Measurements from ENCODE around the gene VAV2. TPM values are rescaled to one million over a fixed set of nuclear protein-coding genes. Genes with fewer than 3 reads are reported as not detected.
A peak's percentile ranks its signal among the peaks of the same experiment; 100 is the strongest.

VAV2 gene
- total RNA-seq, 2 experiments from 2014 or later: 4.7 to 6.4 TPM

GRCh38 chr9:133735931-133736330 is 256.2 kb downstream of the VAV2 start:
- H3K36me3 Mint-ChIP-seq: no peaks in the 10 kb centered on the region
- H3K27ac Mint-ChIP-seq: no peak overlapping the region
- POLR2A ChIA-PET: no interaction called here
- no peaks in the 10 kb centered on the region for H3K4me1 Mint-ChIP-seq
- DNase-seq (no peak), ATAC-seq (ENCODE audit: low read depth) (no peak)
- no peaks in the 10 kb centered on the region for H3K27me3 Mint-ChIP-seq
- no peaks in the 10 kb centered on the region for H3K9me3 Mint-ChIP-seq
- no peak overlapping the region for H3K4me3 Mint-ChIP-seq

- no peak for DNase-seq
- H3K4me3 Mint-ChIP-seq: no peak overlapping the region
- H3K27ac Mint-ChIP-seq: no peak overlapping the region
- H3K27me3 Mint-ChIP-seq: no peaks in the 10 kb centered on the region
- POLR2A ChIA-PET: no interaction called here
- H3K9me3 Mint-ChIP-seq: no peaks in the 10 kb centered on the region
- no peaks in the 10 kb centered on the region for H3K4me1 Mint-ChIP-seq
- ATAC-seq (ENCODE audit: low read depth): no peak
- H3K36me3 Mint-ChIP-seq: no peaks in the 10 kb centered on the region
Measured at GRCh38 chr9:133735415-133735775, 256.7 kb downstream of the VAV2 start.

- no peak overlapping the region for H3K4me3 Mint-ChIP-seq
- POLR2A ChIA-PET: no interaction called here
- H3K27me3 Mint-ChIP-seq: no peaks in the 10 kb centered on the region
- no peaks in the 10 kb centered on the region for H3K9me3 Mint-ChIP-seq
- H3K36me3 Mint-ChIP-seq: no peaks in the 10 kb centered on the region
- no peaks in the 10 kb centered on the region for H3K4me1 Mint-ChIP-seq
- ATAC-seq (ENCODE audit: low read depth): no peak
- DNase-seq: peak; percentile 30
- H3K27ac Mint-ChIP-seq: no peak overlapping the region
Measured at GRCh38 chr9:133734590-133735414, 257.3 kb downstream of the VAV2 start.

- no peaks in the 10 kb centered on the region for H3K27me3 Mint-ChIP-seq
- ATAC-seq (ENCODE audit: low read depth) (no peak), DNase-seq (peak; percentile 30)
- H3K9me3 Mint-ChIP-seq: no peaks in the 10 kb centered on the region
- no peaks in the 10 kb centered on the region for H3K36me3 Mint-ChIP-seq
- no peak overlapping the region for H3K27ac Mint-ChIP-seq
- no peaks in the 10 kb centered on the region for H3K4me1 Mint-ChIP-seq
- POLR2A ChIA-PET: no interaction called here
- H3K4me3 Mint-ChIP-seq: no peak overlapping the region
Measured at GRCh38 chr9:133733796-133734533, 258.2 kb downstream of the VAV2 start.

- ATAC-seq (ENCODE audit: low read depth): no peak
- no peaks in the 10 kb centered on the region for H3K4me1 Mint-ChIP-seq
Measured at GRCh38 chr9:133733421-133733795, 258.7 kb downstream of the VAV2 start.

GRCh38 chr9:133732639-133733408 is 259.3 kb downstream of the VAV2 start:
- DNase-seq (no peak), ATAC-seq (ENCODE audit: low read depth) (no peak)
- Mint-ChIP-seq H3K4me1 (no peaks in the 10 kb centered on the region), H3K27me3 (no peaks in the 10 kb centered on the region), H3K27ac (no peak overlapping the region), H3K9me3 (no peaks in the 10 kb centered on the region), H3K4me3 (no peak overlapping the region), H3K36me3 (no peaks in the 10 kb centered on the region)
- POLR2A ChIA-PET: no interaction called here

More at GRCh38 chr9:133733421-133733795, 258.7 kb downstream of the VAV2 start:
- POLR2A ChIA-PET: no interaction called here
- DNase-seq: no peak
- no peaks in the 10 kb centered on the region for H3K36me3 Mint-ChIP-seq
- H3K4me3 Mint-ChIP-seq: no peak overlapping the region
- no peak overlapping the region for H3K27ac Mint-ChIP-seq
- no peaks in the 10 kb centered on the region for H3K9me3 Mint-ChIP-seq
- H3K27me3 Mint-ChIP-seq: no peaks in the 10 kb centered on the region

GRCh38 chr9:133731876-133732638 is 260.1 kb downstream of the VAV2 start:
- Mint-ChIP-seq H3K27me3 (no peaks in the 10 kb centered on the region), H3K4me1 (peaks cover under 1% of the 10 kb centered on the region), H3K27ac (no peak overlapping the region), H3K9me3 (no peaks in the 10 kb centered on the region), H3K36me3 (no peaks in the 10 kb centered on the region), H3K4me3 (no peak overlapping the region)
- ATAC-seq (ENCODE audit: low read depth) (no peak), DNase-seq (no peak)
- POLR2A ChIA-PET: no interaction called here

GRCh38 chr9:133730994-133731715 is 261.0 kb downstream of the VAV2 start:
- Mint-ChIP-seq H3K27me3 (no peaks in the 10 kb centered on the region), H3K9me3 (no peaks in the 10 kb centered on the region), H3K36me3 (no peaks in the 10 kb centered on the region), H3K4me1 (peaks cover 8% of the 10 kb centered on the region), H3K27ac (no peak overlapping the region), H3K4me3 (no peak overlapping the region)
- POLR2A ChIA-PET: no interaction called here
- DNase-seq (no peak), ATAC-seq (ENCODE audit: low read depth) (no peak)

GRCh38 chr9:133729617-133730281 is 262.4 kb downstream of the VAV2 start:
- ATAC-seq (ENCODE audit: low read depth): no peak
- H3K4me1 Mint-ChIP-seq: peaks cover 8% of the 10 kb centered on the region
- no peak for DNase-seq
- no peaks in the 10 kb centered on the region for H3K27me3 Mint-ChIP-seq
- H3K4me3 Mint-ChIP-seq: no peak overlapping the region
- POLR2A ChIA-PET: no interaction called here
- no peaks in the 10 kb centered on the region for H3K36me3 Mint-ChIP-seq
- no peaks in the 10 kb centered on the region for H3K9me3 Mint-ChIP-seq
- no peak overlapping the region for H3K27ac Mint-ChIP-seq

GRCh38 chr9:133728856-133729616 is 263.1 kb downstream of the VAV2 start:
- Mint-ChIP-seq H3K4me1 (peaks cover 8% of the 10 kb centered on the region), H3K36me3 (no peaks in the 10 kb centered on the region), H3K9me3 (no peaks in the 10 kb centered on the region), H3K27ac (no peak overlapping the region), H3K4me3 (no peak overlapping the region), H3K27me3 (no peaks in the 10 kb centered on the region)
- POLR2A ChIA-PET: no interaction called here
- DNase-seq (no peak), ATAC-seq (ENCODE audit: low read depth) (no peak)

- Mint-ChIP-seq H3K9me3 (no peaks in the 10 kb centered on the region), H3K27ac (no peak overlapping the region)
- no peak for DNase-seq
Measured at GRCh38 chr9:133727876-133728441, 264.2 kb downstream of the VAV2 start.

More at GRCh38 chr9:133727876-133728441, 264.2 kb downstream of the VAV2 start:
- peaks cover 8% of the 10 kb centered on the region for H3K4me1 Mint-ChIP-seq
- POLR2A ChIA-PET: no interaction called here
- ATAC-seq (ENCODE audit: low read depth): no peak
- no peak overlapping the region for H3K4me3 Mint-ChIP-seq
- no peaks in the 10 kb centered on the region for H3K36me3 Mint-ChIP-seq
- peaks cover 5% of the 10 kb centered on the region for H3K27me3 Mint-ChIP-seq

All from activated naive CD8-positive, alpha-beta T cell treated with anti-CD3 and anti-CD28 coated beads, Interleukin-2, amount 10 ng/mL, durations not matched to agents 7 days and 5 days (primary cell).